ENCODE measurements around the gene SELENON. TPM values are rescaled to one million over a fixed set of nuclear protein-coding genes. Genes with fewer than 3 reads are reported as not detected.

SELENON gene
- polyA plus RNA-seq, 3 donors: 1.5 to 31.5 (median 3.5) TPM

DNA sequence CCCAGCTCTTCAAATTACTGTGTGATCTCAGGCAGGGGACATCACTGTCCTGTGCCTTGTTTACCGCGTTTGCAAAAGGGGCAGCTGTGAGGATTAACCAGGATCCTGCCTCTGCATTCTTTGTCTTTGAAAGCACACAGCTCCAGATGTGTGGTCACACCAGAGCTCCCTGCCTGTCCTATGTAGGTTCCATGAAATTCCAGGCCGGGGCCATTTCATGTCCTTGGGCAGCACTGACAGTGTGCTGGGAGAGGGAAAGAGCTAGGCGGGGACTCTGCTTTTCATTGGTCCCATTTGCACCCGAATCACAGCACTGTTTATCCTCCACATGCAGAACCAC lies 42.2 kb upstream of the SELENON start:
- Histone ChIP-seq H2AFZ (ENCODE audit: insufficient read depth, low read depth, low read length, poor library complexity, severe bottlenecking) (no peak overlapping the region), H3K4me2 (replicated peaks; ENCODE audit: extremely low read depth, low read length, poor library complexity, severe bottlenecking) (no peak overlapping the region), H4K20me1 (ENCODE audit: insufficient read depth, low read length) (no peaks in the 10 kb centered on the region), H3K27ac (ENCODE audit: low read depth in 1 of 2, low read length in 2 of 2) (no peak overlapping the region), H3K9ac (ENCODE audit: insufficient read depth, low read length, poor library complexity, severe bottlenecking) (no peak overlapping the region), H3K27me3 (ENCODE audit: control insufficient read depth in 2 of 2, insufficient read depth in 2 of 2, low read length in 2 of 2) (no peaks in the 10 kb centered on the region), H3K4me3 (replicated peaks in 1 of 3; ENCODE audit: low read depth in 2 of 3, low read length in 3 of 3) (no peak overlapping the region), H3K4me1 (ENCODE audit: control insufficient read depth in 1 of 2, insufficient read depth in 2 of 2, low read length in 2 of 2) (peaks cover 0 to 5% of the 10 kb centered on the region in 2 donors), H3K9me3 (replicated peaks in 1 of 2; ENCODE audit: control insufficient read depth in 1 of 2, insufficient read depth in 1 of 2, low read length in 2 of 2) (no peaks in the 10 kb centered on the region), H3K79me2 (ENCODE audit: insufficient read depth, low read length) (no peaks in the 10 kb centered on the region), H3K36me3 (replicated peaks in 1 of 2; ENCODE audit: control insufficient read depth in 1 of 2, insufficient read depth in 2 of 2, low read length in 2 of 2) (peaks cover 3 to 48% of the 10 kb centered on the region in 2 donors)
- Mint-ChIP-seq H3K27ac (no peak overlapping the region), H3K4me1 (peaks cover 20% of the 10 kb centered on the region), H3K4me3 (no peak overlapping the region), H3K27me3 (ENCODE audit: low read depth in 3 of 3) (peaks cover 0 to 2% (median 0%) of the 10 kb centered on the region in 3 donors), H3K9me3 (no peaks in the 10 kb centered on the region), H3K36me3 (peaks cover 20 to 38% of the 10 kb centered on the region in 2 donors)
- WGBS (ENCODE audit: insufficient coverage): 97% methylated on average over 3 of the region's 5 CpGs
- intact Hi-C loops (cut with micrococcal nuclease): no loop called here
- TF ChIP-seq, protein P1, sequence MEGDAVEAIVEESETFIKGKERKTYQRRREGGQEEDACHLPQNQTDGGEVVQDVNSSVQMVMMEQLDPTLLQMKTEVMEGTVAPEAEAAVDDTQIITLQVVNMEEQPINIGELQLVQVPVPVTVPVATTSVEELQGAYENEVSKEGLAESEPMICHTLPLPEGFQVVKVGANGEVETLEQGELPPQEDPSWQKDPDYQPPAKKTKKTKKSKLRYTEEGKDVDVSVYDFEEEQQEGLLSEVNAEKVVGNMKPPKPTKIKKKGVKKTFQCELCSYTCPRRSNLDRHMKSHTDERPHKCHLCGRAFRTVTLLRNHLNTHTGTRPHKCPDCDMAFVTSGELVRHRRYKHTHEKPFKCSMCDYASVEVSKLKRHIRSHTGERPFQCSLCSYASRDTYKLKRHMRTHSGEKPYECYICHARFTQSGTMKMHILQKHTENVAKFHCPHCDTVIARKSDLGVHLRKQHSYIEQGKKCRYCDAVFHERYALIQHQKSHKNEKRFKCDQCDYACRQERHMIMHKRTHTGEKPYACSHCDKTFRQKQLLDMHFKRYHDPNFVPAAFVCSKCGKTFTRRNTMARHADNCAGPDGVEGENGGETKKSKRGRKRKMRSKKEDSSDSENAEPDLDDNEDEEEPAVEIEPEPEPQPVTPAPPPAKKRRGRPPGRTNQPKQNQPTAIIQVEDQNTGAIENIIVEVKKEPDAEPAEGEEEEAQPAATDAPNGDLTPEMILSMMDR (IDR thresholded peaks at IDR 0.05): no peak
- DNase-seq: no peak

DNA sequence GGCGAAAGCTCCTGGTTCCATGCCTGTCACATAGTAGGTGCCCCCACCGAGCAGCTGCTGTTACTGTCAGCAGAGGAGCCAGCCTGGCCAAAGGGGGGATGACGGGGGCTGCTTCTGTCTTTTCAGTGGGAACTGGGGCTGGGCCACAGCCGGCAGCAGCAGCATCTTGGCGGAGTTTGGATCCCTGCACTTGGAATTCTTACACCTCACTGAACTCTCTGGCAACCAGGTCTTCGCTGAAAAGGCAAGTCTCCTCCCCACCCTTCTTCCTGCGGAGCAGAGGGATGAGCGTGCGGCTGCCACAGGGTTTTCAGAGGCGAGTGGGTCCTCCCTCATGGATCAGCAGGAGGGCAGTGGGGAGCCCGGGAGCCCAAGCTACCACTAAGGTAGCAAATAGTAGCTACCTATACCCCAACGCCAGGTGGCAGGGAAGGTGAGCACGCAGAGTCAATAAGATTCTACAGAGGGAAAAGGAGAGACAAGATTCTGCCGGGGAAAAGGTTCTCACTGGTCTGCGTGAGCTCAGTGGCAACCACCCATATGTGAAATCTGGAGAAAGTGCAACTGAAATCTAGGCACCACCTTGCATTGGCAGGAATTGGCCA lies 41.4 kb upstream of the SELENON start:
- no peaks in the 10 kb centered on the region for H3K27me3 ChIP-seq (ENCODE audit: control insufficient read depth in 2 of 2, insufficient read depth in 2 of 2, low read length in 2 of 2)
- no peak overlapping the region for H2AFZ ChIP-seq (ENCODE audit: insufficient read depth, low read depth, low read length, poor library complexity, severe bottlenecking)
- H3K4me1 Mint-ChIP-seq: peaks cover 20% of the 10 kb centered on the region
- TF ChIP-seq, protein P1 (IDR thresholded peaks at IDR 0.05): no peak
- no peaks in the 10 kb centered on the region for H4K20me1 ChIP-seq (ENCODE audit: insufficient read depth, low read length)
- peaks cover 0 to 2% (median 0%) of the 10 kb centered on the region in 3 donors for H3K27me3 Mint-ChIP-seq (ENCODE audit: low read depth in 3 of 3)
- H3K36me3 Mint-ChIP-seq: peaks cover 21 to 33% of the 10 kb centered on the region in 2 donors
- H3K79me2 ChIP-seq (ENCODE audit: insufficient read depth, low read length): no peaks in the 10 kb centered on the region
- no peak for DNase-seq
- peaks cover 0 to 5% of the 10 kb centered on the region in 2 donors for H3K4me1 ChIP-seq (ENCODE audit: control insufficient read depth in 1 of 2, insufficient read depth in 2 of 2, low read length in 2 of 2)
- peaks cover 3 to 44% of the 10 kb centered on the region in 2 donors for H3K36me3 ChIP-seq (replicated peaks in 1 of 2; ENCODE audit: control insufficient read depth in 1 of 2, insufficient read depth in 2 of 2, low read length in 2 of 2)
- no peak overlapping the region for H3K27ac ChIP-seq (ENCODE audit: low read depth in 1 of 2, low read length in 2 of 2)
- H3K4me3 Mint-ChIP-seq: no peak overlapping the region
- no peaks in the 10 kb centered on the region for H3K9me3 Mint-ChIP-seq
- H3K27ac Mint-ChIP-seq: no peak overlapping the region
- 95% methylated on average over 6 of the region's 15 CpGs for WGBS (ENCODE audit: insufficient coverage)
- no peak overlapping the region for H3K4me2 ChIP-seq (replicated peaks; ENCODE audit: extremely low read depth, low read length, poor library complexity, severe bottlenecking)
- H3K9ac ChIP-seq (ENCODE audit: insufficient read depth, low read length, poor library complexity, severe bottlenecking): no peak overlapping the region
- H3K4me3 ChIP-seq (replicated peaks in 1 of 3; ENCODE audit: low read depth in 2 of 3, low read length in 3 of 3): no peak overlapping the region
- intact Hi-C loops (cut with micrococcal nuclease): no loop called here
- no peaks in the 10 kb centered on the region for H3K9me3 ChIP-seq (replicated peaks in 1 of 2; ENCODE audit: control insufficient read depth in 1 of 2, insufficient read depth in 1 of 2, low read length in 2 of 2)
